Stromal cell of bone marrow (primary cell): ENCODE measurements around the gene CHST10.
"Not testable (repeated sequence)": the region's sequence is repeated elsewhere in the genome, so short reads cannot be mapped to it uniquely, and the experiment has no call there.

ENCODE experiments used
- DNase-seq: peaks from one replicate; pipeline ENCODE4 v3.0.0-alpha.2; 2012; ENCODE audit warnings: low read depth

The CHST10 gene

DNA sequence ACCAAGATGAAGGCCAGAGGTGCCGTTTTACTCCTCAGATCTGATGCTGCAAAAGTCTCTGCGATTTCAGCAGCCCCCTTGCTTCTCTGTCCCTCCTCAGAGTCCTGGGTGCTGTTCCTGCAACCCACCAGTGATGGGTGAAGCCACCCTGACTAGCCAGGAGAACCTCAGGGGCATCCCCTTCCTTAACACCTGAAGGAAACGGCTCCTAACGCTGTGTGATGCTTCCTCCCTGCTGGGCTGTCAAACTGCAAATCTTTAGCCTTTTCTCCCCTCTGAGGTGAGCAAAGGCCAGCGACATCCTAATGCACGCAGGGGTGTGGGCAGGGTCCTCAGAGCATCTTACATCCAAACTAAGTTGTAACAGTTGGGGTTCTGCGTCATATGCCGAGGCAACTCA lies 24.8 kb downstream of the CHST10 start:
- DNase-seq = no peak

- no peak for DNase-seq
These were observed 25.5 kb downstream of the CHST10 start for GRCh38 chr2:100391735-100392515.

DNA sequence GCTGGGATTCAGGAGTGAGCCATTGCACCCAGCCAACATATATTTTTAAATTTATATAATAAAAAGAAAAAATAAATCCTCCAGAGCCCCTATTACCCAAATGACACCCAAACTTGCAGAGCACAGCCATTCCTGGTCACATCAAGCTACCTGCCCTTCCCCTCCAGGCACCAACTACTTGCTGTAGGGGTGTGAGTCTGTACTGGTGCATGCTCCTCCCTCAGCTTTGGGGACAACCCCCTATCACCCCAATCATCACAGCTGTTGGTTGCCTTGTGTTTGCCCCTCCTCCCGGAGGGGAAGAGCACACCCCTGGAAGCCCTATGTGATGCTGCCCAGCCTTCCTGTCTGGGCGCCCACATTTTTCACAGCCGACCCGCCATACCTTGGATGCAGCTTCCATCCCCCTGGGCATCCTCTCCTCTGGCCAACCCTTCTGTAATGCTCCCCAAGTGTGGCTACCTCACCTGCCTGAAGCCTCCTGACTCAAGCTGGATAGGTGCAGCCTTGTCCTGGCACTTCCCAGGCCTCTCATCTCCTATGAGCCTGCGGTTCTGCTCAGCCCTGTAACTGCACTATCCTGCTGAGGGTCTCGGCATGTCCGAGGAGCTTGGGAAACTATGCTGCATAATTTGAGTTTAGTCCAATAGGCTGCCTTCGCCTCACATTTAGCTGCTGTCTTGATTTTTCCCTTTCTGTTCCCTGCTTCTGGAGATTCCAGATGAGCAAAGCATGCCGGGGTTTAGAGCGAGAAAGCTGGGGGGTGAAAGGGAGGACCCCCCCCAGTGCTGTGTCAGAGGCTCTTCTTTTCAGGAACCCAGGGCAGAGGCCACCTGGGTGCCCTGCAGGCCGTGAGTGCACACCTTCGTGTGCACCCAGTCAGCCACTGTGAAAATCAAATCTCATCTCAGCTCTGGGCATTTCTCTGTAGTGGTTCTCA lies 27.2 kb downstream of the CHST10 start:
- DNase-seq = no peak

DNA sequence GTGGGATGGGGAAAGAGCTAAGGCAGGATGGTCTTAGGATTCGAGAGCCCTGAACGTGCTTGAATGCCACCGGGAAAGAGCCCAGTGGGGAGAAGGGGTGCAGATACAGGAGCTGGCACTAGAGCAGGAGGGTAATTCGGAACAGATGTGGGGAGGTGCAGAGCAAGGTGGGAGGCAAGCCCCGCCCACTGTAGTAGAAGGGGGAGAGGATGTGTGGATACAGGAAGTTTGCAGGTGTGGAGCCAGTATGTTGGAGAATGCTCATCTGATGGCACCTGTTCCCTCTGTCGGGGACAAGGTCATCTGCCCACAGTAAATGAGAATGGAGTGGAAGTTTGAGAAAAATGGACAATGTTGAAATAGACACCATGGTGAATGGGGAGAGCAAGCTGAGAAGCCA lies 28.8 kb downstream of the CHST10 start:
- DNase-seq = no peak

GRCh38 chr2:100383954-100384353 lies 33.5 kb downstream of the CHST10 start:
- no peak for DNase-seq

- no peak for DNase-seq
These were observed 34.2 kb downstream of the CHST10 start for GRCh38 chr2:100383306-100383705.

GRCh38 chr2:100381240-100381639 lies 36.2 kb downstream of the CHST10 start:
- peak; percentile 36 for DNase-seq

- DNase-seq = no peak
These were observed 36.8 kb downstream of the CHST10 start for GRCh38 chr2:100380681-100381080.

- no peak for DNase-seq
These were observed 40.6 kb downstream of the CHST10 start for GRCh38 chr2:100376836-100377235.

GRCh38 chr2:100367163-100367562 lies 50.3 kb downstream of the CHST10 start:
- no peak for DNase-seq

DNA sequence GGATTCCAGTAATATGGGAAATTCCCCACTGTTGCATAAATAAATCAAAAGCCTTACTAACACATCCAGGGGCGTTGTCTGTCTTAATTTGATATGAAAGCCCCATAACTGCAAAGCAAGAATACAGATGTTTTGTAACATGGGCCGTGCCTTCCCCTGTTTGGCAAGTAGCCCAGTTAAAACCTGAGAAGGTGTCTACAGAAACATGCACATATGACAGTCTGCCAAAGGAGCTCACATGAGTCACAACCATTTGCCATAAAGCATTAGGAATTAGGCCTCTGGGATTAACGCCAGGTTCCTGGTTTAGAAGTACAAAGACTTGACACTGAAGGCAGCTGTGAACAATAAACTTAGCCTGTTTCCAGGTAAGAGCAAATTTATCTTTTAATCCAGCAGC lies 52.0 kb downstream of the CHST10 start:
- peak; percentile 36 for DNase-seq

GRCh38 chr2:100362269-100362668 lies 55.2 kb downstream of the CHST10 start:
- DNase-seq = not testable (repeated sequence)

GRCh38 chr2:100359576-100359975 lies 57.9 kb downstream of the CHST10 start:
- no peak for DNase-seq

DNA sequence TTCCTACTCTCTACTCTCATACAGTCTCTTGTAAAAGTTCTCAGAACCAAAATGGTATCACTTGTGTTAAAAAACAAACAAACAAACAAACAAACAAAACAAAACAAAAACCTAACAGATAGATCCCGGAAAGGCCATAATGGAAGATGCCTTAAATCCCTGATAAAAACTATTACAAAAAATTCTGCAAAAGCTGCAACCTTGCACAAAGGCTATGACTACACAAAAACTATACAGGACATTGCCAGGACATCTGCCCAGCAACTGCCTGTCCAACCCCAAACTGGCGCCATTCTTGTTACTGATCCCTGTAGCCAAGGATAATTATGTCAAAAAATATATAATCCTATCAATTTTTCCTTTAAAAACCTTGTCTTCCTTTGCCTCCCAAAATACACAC lies 58.9 kb downstream of the CHST10 start:
- DNase-seq = no peak

DNA sequence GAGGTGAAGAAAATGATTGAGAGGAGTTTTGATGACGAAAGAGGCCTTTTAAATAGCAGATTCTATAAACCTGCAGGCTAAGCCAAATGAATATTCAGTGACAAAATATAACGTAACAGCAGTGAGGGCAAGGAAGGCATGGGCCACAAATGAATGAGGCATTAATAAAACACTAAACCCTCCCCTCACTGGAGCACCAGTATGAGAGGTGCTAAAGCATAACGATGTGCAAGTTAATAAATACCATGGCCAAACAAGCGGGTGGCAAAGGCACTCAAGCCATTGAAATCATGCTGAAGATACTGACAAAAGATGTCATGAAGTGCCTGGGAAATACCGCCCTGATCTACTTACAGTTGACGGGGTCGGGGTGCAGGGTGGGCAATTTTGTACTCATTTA lies 64.9 kb downstream of the CHST10 start:
- no peak for DNase-seq

GRCh38 chr2:100350661-100351185 lies 66.7 kb downstream of the CHST10 start:
- DNase-seq = no peak

- DNase-seq = not testable (repeated sequence)
These were observed 72.3 kb downstream of the CHST10 start for GRCh38 chr2:100345144-100345543.

- no peak for DNase-seq
These were observed 73.0 kb downstream of the CHST10 start for GRCh38 chr2:100344433-100344832.

GRCh38 chr2:100342466-100342865 lies 75.0 kb downstream of the CHST10 start:
- not testable (repeated sequence) for DNase-seq
